ENCODE data around the gene SSC5D. TPM values are rescaled to one million over a fixed set of nuclear protein-coding genes. Genes with fewer than 3 reads are reported as not detected.

The SSC5D gene
- total RNA-seq, 1 donor from 2014 or later = 46.8 TPM

DNA sequence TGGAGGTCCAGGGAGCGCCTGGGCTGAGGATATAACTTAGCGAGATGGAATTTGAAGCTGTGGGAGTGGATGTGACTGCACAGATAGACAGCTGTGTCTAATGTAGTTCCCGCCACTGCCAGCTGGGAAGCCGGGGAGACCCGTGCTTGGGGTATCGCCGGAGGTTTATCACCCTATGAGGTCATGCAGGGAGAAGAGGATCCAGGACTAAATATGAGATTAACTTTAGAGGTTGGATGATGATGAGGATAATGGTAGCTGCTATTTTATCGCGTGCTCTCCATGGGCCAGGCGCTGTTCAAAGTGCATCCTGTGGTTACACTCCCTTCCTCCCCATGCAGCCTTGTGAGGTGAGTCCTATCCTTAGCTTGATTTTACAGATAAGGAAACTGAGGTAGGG, 19.9 kb downstream of the SSC5D start:
- peaks cover 14% of the 10 kb centered on the region for H3K36me3 Mint-ChIP-seq (ENCODE audit: low read depth, unreplicated experiment)
- no peaks in the 10 kb centered on the region for H3K36me3 ChIP-seq (ENCODE audit: insufficient read depth, low read length)
- H3K9me3 ChIP-seq (ENCODE audit: insufficient read depth, low read depth, low read length) = peaks cover 1% of the 10 kb centered on the region
- H3K79me2 ChIP-seq (ENCODE audit: insufficient read depth, low read length) = no peaks in the 10 kb centered on the region
- H3K4me3 Mint-ChIP-seq (ENCODE audit: unreplicated experiment) = no peak overlapping the region
- no peaks in the 10 kb centered on the region for H3K27me3 ChIP-seq (ENCODE audit: insufficient read depth, low read length)
- H2AFZ ChIP-seq (ENCODE audit: low read depth, low read length) = no peak overlapping the region
- peaks cover 3% of the 10 kb centered on the region for H3K4me1 ChIP-seq (ENCODE audit: insufficient read depth, low read length)
- H3K27ac Mint-ChIP-seq (ENCODE audit: unreplicated experiment) = no peak overlapping the region
- H3K9me3 Mint-ChIP-seq (ENCODE audit: unreplicated experiment) = peaks cover 1% of the 10 kb centered on the region
- DNase-seq (ENCODE audit: low read depth) (no peak), FAIRE-seq (no peak)
- no peak for TF ChIP-seq EZH2 (IDR thresholded peaks at IDR 0.05; ENCODE audit: insufficient read depth, low read length)
- TF ChIP-seq, protein P1, sequence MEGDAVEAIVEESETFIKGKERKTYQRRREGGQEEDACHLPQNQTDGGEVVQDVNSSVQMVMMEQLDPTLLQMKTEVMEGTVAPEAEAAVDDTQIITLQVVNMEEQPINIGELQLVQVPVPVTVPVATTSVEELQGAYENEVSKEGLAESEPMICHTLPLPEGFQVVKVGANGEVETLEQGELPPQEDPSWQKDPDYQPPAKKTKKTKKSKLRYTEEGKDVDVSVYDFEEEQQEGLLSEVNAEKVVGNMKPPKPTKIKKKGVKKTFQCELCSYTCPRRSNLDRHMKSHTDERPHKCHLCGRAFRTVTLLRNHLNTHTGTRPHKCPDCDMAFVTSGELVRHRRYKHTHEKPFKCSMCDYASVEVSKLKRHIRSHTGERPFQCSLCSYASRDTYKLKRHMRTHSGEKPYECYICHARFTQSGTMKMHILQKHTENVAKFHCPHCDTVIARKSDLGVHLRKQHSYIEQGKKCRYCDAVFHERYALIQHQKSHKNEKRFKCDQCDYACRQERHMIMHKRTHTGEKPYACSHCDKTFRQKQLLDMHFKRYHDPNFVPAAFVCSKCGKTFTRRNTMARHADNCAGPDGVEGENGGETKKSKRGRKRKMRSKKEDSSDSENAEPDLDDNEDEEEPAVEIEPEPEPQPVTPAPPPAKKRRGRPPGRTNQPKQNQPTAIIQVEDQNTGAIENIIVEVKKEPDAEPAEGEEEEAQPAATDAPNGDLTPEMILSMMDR (IDR thresholded peaks at IDR 0.05; ENCODE audit: insufficient read depth, low read depth, low read length) = no peak
- no peak overlapping the region for H3K4me2 ChIP-seq (ENCODE audit: low read length)
- no peaks in the 10 kb centered on the region for H3K27me3 Mint-ChIP-seq (ENCODE audit: low read depth, unreplicated experiment)
- no peak overlapping the region for H3K27ac ChIP-seq (ENCODE audit: low read depth, low read length)
- peaks cover 2% of the 10 kb centered on the region for H3K4me1 Mint-ChIP-seq (ENCODE audit: low read depth, unreplicated experiment)
- H3K4me3 ChIP-seq (ENCODE audit: insufficient read depth, low read depth, low read length) = no peak overlapping the region
- peaks cover 5% of the 10 kb centered on the region for H4K20me1 ChIP-seq (ENCODE audit: insufficient read depth, low read length)
- H3K9ac ChIP-seq (ENCODE audit: low read length) = no peak overlapping the region

DNA sequence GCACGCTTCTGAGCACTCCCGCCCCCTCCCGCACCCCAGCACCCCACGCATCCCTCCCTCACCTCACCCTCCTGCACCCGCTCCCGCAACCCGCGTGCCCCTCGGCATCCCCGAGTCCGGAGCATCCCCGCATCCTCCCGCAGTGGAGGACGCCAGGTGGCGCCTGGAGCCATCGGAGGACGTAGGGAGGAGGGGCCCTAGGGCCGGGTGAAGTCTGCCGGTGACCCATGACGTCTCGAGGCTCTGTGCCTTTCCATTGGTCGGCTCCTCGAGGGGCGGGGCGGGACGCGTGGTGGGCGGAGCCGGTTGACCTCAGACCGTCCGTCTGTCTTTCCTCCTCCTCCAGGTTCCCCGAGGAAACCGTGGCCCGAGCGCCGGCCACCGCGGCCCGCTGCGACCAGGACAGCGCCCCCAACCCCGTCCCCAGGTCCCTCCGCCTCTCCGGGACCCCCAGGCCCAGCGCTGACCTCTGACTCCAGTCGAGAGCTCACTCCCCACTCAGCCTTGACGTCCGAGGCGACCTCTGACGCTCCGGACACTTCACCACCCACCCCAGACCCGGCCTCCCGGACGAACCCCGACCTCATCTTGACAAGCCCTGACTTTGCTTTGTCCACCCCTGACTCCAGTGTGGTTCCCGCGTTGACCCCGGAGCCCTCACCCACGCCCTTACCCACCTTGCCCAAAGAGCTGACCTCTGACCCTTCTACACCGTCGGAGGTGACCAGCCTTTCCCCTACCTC, 28.8 kb downstream of the SSC5D start:
- DNase-seq (ENCODE audit: low read depth) (peak; percentile 67), FAIRE-seq (peak; percentile 39)
- Histone ChIP-seq H3K27me3 (ENCODE audit: insufficient read depth, low read length) (no peaks in the 10 kb centered on the region), H3K4me1 (ENCODE audit: insufficient read depth, low read length) (peaks cover 15% of the 10 kb centered on the region), H3K79me2 (ENCODE audit: insufficient read depth, low read length) (no peaks in the 10 kb centered on the region), H3K36me3 (ENCODE audit: insufficient read depth, low read length) (no peaks in the 10 kb centered on the region), H3K9me3 (ENCODE audit: insufficient read depth, low read depth, low read length) (no peaks in the 10 kb centered on the region), H4K20me1 (ENCODE audit: insufficient read depth, low read length) (peaks cover 4% of the 10 kb centered on the region), H3K4me3 (ENCODE audit: insufficient read depth, low read depth, low read length) (peak overlapping the region; percentile 34), H3K9ac (ENCODE audit: low read length) (peak overlapping the region; percentile 69), H2AFZ (ENCODE audit: low read depth, low read length) (peak overlapping the region; percentile 50), H3K27ac (ENCODE audit: low read depth, low read length) (peak overlapping the region; percentile 50), H3K4me2 (ENCODE audit: low read length) (peak overlapping the region; percentile 84)
- Mint-ChIP-seq H3K27ac (ENCODE audit: unreplicated experiment) (peak overlapping the region; percentile 44), H3K27me3 (ENCODE audit: low read depth, unreplicated experiment) (no peaks in the 10 kb centered on the region), H3K4me3 (ENCODE audit: unreplicated experiment) (peak overlapping the region; percentile 9), H3K36me3 (ENCODE audit: low read depth, unreplicated experiment) (peaks cover 9% of the 10 kb centered on the region), H3K9me3 (ENCODE audit: unreplicated experiment) (no peaks in the 10 kb centered on the region), H3K4me1 (ENCODE audit: low read depth, unreplicated experiment) (no peaks in the 10 kb centered on the region)
- TF ChIP-seq EZH2 (IDR thresholded peaks at IDR 0.05; ENCODE audit: insufficient read depth, low read length) = no peak
- TF ChIP-seq, protein P1 (IDR thresholded peaks at IDR 0.05; ENCODE audit: insufficient read depth, low read depth, low read length) = peak; percentile 59
